ENCODE measurements around the gene SSMEM1.

- TF ChIP-seq CTCF (conservative IDR thresholded peaks at IDR 0.05; ENCODE audit: low read length) (no peak), EZH2phosphoT487 (IDR thresholded peaks at IDR 0.05; ENCODE audit: borderline replicate concordance, low read depth, low read length) (no peak)
Observed at GRCh38 chr7:130162196-130162595, 45.5 kb upstream of the SSMEM1 start.
